Thymus (tissue), 11 donors: Measurements from ENCODE around the gene ELFN2. TPM values are rescaled to one million over a fixed set of nuclear protein-coding genes. Genes with fewer than 3 reads are reported as not detected.
"Not testable (repeated sequence)": the region's sequence is repeated elsewhere in the genome, so short reads cannot be mapped to it uniquely, and the experiment has no call there.

Source experiments
- DNase-seq, 9 donors: peaks; one replicate each; pipeline ENCODE4 v3.0.0-alpha.2; 2013; ENCODE audit warnings: low spot score in 9 of 9, low read depth in 6 of 9, missing footprints in 1 of 9
- H3K27ac ChIP-seq, 2 donors: one replicate each; pipeline ENCODE4 v1.5.1; 2013; ENCODE audit warnings: control low read depth in 1 of 2, low read depth in 1 of 2, low read length in 1 of 2, mild to moderate bottlenecking in 1 of 2, moderate library complexity in 1 of 2
- H3K27me3 ChIP-seq, 2 donors: one replicate each; pipeline ENCODE4 v1.5.1; 2013; ENCODE audit warnings: low read length in 1 of 2; ENCODE audit not compliant: control insufficient read depth in 2 of 2, insufficient read depth in 1 of 2
- H3K36me3 ChIP-seq, 2 donors: one replicate each; pipeline ENCODE4 v1.5.1; 2013; ENCODE audit warnings: low read length in 1 of 2, mild to moderate bottlenecking in 1 of 2, moderate library complexity in 1 of 2; ENCODE audit not compliant: control insufficient read depth in 2 of 2, insufficient read depth in 2 of 2
- H3K4me1 ChIP-seq, 2 donors: one replicate each; pipeline ENCODE4 v1.5.1; 2013; ENCODE audit warnings: low read length in 2 of 2; ENCODE audit not compliant: control insufficient read depth in 2 of 2, insufficient read depth in 2 of 2
- H3K4me3 ChIP-seq, 2 donors: one replicate each; pipeline ENCODE4 v1.5.1; 2013; ENCODE audit warnings: low read length in 2 of 2, control low read depth in 1 of 2, mild to moderate bottlenecking in 1 of 2
- H3K9me3 ChIP-seq, 2 donors: one replicate each; pipeline ENCODE4 v1.5.1; 2013; ENCODE audit warnings: low read length in 1 of 2, mild to moderate bottlenecking in 1 of 2; ENCODE audit not compliant: control insufficient read depth in 2 of 2, insufficient read depth in 1 of 2
- WGBS: extraction: QIAGEN DNeasy Blood & Tissue Kit; methylation state at CpG from one replicate; pipeline ENCODE4 v1.1.7; 2013; 5-methylcytosine and 5-hydroxymethylcytosine counted together
- polyA plus RNA-seq: library from polyadenylated mRNA; stranded (reverse); fragments of 200-250 nt; gene quantifications from one replicate; pipeline ENCODE4 v1.2.3, GENCODE V29; 2013
- total RNA-seq: library from RNA; stranded (reverse); fragments of 120-200 nt; gene quantifications from one replicate; pipeline ENCODE4 v1.2.4, GENCODE V29; 2013
- donor health status: healthy.

Gene ELFN2
- total and polyA plus RNA-seq, 2 donors, result 0.28 to 1.5 TPM

DNA sequence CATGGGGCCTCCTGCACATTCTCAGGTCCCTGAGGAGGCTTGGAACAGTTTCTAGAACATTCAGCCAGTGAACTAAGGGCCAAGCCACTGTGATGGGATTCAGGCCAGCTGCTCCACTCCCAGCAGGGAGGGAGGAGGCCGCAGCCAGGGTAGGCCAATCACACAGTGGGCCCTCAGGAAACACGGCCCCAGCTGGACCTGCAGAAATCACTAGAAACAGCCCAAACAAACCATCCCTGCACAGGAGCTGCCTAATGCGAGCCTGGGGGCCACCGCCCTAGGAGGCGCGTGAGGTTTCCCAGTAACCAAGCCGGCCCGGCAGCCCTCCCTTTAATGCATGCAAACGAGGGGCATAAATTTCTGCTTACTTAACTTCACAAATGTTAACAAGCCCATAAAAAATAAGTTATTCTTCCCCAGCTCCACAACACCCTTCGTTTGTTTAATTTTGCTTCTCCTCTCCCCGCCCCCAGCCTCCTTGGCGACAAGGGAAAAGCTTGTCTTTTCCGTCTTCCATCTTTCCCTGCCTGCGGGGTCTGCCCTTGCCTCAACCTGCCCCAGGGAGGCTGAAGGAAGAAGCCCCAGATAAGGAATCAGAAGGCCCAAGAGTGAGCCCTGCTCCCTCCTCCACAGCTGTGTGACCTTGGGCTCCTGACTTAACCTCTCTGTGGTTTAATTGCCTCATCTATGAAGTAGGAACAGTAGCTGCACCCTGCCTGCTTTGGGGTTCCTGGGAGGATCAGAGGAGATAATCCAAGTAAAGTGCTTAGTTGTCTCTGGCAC is 25.7 kb downstream of the ELFN2 start:
- H3K4me1 ChIP-seq, result peaks cover 0 to 3% of the 10 kb centered on the region in 2 donors
- H3K27me3 ChIP-seq, result peaks cover 0 to 8% of the 10 kb centered on the region in 2 donors

DNA sequence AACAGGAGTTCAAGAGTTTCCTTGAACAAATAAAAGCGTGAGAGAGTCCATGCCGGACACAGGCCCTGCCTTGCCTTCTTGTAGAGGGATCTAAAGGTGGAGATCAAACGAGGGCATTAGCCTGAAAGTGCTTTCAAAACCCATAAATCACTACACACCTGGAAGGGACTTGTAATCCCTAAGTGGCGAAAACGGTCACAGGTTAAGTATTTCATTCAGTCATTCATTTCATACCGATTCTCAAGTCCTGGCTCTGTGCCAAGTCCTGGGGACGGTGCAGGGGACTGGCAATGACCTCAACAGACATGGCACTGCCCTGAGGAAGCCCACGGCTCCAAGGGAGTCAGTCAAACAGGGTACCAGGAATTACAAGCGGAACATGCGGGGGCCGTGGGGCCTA is 26.6 kb downstream of the ELFN2 start:
- no peak for DNase-seq
- 88% methylated on average over 11 of the region's 11 CpGs for WGBS
- peaks cover 7 to 12% of the 10 kb centered on the region in 2 donors for H3K4me1 ChIP-seq
- H3K27me3 ChIP-seq, result peaks cover 0 to 8% of the 10 kb centered on the region in 2 donors
- no peak overlapping the region for H3K4me3 ChIP-seq
- H3K36me3 ChIP-seq, result no peaks in the 10 kb centered on the region
- no peak overlapping the region for H3K27ac ChIP-seq
- no peaks in the 10 kb centered on the region for H3K9me3 ChIP-seq

More for the DNA sequence above, 25.7 kb downstream of the ELFN2 start:
- no peaks in the 10 kb centered on the region for H3K36me3 ChIP-seq
- no peaks in the 10 kb centered on the region for H3K9me3 ChIP-seq
- H3K27ac ChIP-seq, result no peak overlapping the region
- DNase-seq, result no peak
- no peak overlapping the region for H3K4me3 ChIP-seq
- whole genome bisulfite sequencing, result 85% methylated on average over 14 of the region's 14 CpGs

DNA sequence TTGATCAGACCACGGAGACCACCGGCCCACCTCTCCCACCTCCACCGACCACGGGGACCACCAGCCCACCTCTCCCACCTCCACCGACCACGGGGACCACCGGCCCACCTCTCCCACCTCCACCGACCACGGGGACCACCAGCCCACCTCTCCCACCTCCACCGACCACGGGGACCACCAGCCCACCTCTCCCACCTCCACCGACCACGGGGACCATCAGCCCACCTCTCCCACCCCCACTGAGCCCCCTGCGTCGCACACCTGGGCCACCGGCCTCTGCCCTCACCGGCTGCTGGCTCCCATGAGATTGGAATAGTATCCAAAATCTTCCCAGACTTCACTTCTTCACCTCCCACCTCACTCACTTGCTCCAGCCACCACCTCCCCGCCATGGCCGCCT is 27.8 kb downstream of the ELFN2 start:
- H3K27ac ChIP-seq, H3K4me3 ChIP-seq, H3K36me3 ChIP-seq, H3K27me3 ChIP-seq, DNase-seq, H3K9me3 ChIP-seq: not testable (repeated sequence)
- peaks cover 12 to 19% of the 10 kb centered on the region in 2 donors for H3K4me1 ChIP-seq
- WGBS, result 88% methylated on average over 19 of the region's 19 CpGs

DNA sequence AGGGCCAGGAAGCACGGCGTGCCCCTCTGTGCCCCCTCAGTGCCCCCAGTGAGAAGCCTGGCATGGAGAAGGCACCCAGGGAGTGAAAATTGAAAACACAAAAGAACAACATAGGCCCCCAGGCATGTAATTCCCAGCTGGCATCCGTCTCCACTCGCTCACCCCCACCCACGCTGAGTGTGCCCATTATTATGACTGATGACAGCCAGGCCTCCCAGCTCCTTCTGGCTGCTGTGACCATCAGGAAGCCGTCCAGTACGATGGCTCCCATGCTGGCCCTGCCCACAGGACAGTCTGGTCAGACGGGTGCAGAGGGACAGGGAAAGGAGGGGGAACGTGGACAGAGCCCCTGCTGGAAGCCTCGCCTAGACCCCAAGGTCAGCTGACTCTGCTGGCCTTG is 30.1 kb downstream of the ELFN2 start:
- DNase-seq, result no peak

DNA sequence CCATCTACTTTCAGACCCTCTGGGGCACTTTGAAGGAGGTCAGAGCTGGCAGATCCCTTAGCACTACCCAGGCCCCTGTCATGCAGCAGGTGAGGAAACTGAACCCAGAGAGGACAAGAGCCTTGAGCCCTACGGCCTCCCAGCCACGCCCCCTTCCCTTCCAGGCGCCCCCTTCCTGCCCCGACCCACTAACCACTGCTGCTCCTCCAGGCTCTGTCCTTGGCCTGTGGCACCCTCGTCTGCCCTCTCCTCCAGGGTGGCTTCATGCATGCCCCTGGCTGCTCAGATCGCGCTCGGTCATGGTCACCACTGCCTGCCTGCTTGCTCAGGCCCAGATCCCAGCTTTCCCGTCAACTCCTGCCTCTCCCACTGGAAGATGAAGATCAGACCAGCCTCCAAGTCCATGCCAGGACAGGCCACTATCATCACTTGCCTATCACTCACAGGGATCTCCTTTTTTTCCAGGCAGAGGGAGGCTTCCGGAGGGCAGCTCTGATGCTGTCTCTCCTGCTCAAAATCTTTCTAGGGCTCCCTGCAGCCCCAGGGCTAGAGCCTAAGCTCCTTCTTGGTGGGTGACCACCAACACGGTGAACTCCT is 30.7 kb downstream of the ELFN2 start:
- Histone ChIP-seq H3K4me3 (no peak overlapping the region), H3K36me3 (no peaks in the 10 kb centered on the region), H3K9me3 (no peaks in the 10 kb centered on the region), H3K27me3 (no peaks in the 10 kb centered on the region), H3K27ac (no peak overlapping the region), H3K4me1 (peaks cover 12 to 19% of the 10 kb centered on the region in 2 donors)
- no peak for DNase-seq
- 72% methylated on average over 11 of the region's 11 CpGs for WGBS

More for the DNA sequence above, 30.1 kb downstream of the ELFN2 start:
- Histone ChIP-seq H3K36me3 (no peaks in the 10 kb centered on the region), H3K9me3 (no peaks in the 10 kb centered on the region), H3K4me3 (no peak overlapping the region), H3K27me3 (no peaks in the 10 kb centered on the region), H3K27ac (no peak overlapping the region), H3K4me1 (peaks cover 12 to 19% of the 10 kb centered on the region in 2 donors)
- 94% methylated on average over 10 of the region's 10 CpGs for WGBS

DNA sequence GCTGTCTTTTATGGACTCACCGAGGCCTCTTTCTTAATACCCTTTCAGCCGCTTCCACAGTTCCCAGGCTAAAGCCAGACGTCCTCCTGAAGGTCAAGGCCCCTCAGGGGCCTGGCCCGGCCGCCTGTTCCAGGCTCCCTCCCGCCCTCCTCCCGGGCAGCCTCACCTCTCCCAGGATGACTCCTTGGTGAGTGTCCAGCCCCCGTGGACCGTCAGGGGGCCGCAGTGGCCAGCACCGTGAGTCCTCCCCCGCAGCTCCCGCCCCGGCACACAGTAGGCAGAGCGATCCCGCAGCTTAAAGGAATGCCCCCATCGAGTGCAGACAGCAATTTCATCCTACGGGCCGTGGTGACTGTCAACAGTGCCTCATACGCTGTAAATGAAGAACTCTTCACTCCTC is 32.9 kb downstream of the ELFN2 start:
- H3K27me3 ChIP-seq, result no peaks in the 10 kb centered on the region
- H3K4me1 ChIP-seq, result peaks cover 12 to 19% of the 10 kb centered on the region in 2 donors
- no peak overlapping the region for H3K4me3 ChIP-seq
- 95% methylated on average over 20 of the region's 20 CpGs for WGBS
- H3K9me3 ChIP-seq, result no peaks in the 10 kb centered on the region
- H3K27ac ChIP-seq, result no peak overlapping the region
- no peak for DNase-seq
- no peaks in the 10 kb centered on the region for H3K36me3 ChIP-seq

DNA sequence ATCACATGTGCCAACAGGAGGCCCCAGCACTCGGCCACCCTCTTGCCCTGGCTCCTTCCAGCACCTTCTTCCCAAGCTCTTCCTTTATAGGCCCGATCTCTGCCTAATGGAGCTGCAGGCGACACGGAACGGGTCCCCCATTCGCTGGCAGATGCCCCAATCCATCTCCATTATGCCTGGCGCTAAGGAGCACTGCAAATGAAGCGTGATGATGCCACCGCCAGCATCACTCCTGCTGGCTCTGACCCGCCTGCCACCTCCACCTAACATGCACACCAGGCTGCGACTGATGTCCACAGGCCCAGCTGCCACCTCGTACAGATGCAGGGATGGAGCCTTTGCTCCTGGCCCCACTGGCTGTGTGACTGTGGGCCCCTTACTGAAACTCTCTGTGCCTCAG is 33.5 kb downstream of the ELFN2 start:
- no peak overlapping the region for H3K4me3 ChIP-seq
- no peak for DNase-seq

DNA sequence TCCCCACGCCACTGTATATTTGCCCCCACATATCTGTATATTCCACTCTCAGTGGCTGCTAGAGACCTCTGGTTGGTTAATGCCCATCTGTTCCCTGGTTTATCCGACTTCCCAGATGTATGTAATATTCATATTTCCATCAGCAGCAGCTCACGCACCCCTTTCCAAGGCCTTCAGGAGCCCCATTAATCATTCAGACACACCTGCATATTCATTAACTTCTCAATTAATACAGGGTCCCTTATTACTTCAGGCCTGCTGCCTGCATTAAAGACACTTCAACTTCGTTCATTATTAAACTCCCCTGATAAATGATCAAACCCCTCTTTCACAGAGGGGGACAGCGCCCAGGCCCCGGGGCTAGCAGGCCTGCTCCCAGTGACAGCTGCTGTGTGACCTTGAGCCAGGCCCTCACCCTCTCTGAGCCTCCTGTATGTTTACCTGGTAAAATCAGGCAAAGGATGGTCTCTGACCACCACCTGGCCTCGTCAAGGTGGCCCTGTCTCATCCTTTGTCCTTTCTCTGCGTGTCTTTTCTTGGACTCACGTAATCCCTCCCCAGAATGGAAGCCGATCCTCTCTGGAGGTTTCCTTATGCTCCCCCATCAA is 34.5 kb downstream of the ELFN2 start:
- 91% methylated on average over 10 of the region's 10 CpGs for WGBS
- no peaks in the 10 kb centered on the region for H3K36me3 ChIP-seq
- DNase-seq, result no peak

More for the DNA sequence above, 33.5 kb downstream of the ELFN2 start:
- Histone ChIP-seq H3K4me1 (peaks cover 12 to 19% of the 10 kb centered on the region in 2 donors), H3K27ac (no peak overlapping the region), H3K36me3 (no peaks in the 10 kb centered on the region), H3K27me3 (no peaks in the 10 kb centered on the region), H3K9me3 (no peaks in the 10 kb centered on the region)
- WGBS, result 97% methylated on average over 12 of the region's 12 CpGs

DNA sequence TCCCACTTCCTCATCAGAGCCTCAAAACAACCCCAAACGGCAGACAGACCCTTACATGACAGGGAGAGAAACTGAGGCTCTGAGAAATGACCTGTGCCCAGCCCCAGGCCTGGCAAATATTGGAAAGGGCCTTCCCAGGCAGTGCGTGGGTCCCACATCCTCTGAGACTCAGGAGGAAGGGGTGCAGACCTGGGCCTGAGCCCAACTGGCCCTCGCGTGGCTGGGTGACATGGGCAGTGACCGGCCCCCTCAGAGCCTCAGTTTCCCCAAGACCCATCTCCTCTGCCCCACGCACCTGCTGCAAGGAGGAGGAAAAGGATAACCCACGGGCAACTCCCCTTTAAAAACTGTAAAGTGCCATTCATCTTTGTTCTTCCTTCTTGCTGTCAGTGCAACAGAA is 35.6 kb downstream of the ELFN2 start:
- no peak for DNase-seq
- Histone ChIP-seq H3K36me3 (no peaks in the 10 kb centered on the region), H3K4me3 (no peak overlapping the region), H3K4me1 (peaks cover 12 to 18% of the 10 kb centered on the region in 2 donors), H3K9me3 (no peaks in the 10 kb centered on the region), H3K27me3 (peaks cover 0 to 11% of the 10 kb centered on the region in 2 donors), H3K27ac (no peak overlapping the region)
- WGBS, result 94% methylated on average over 7 of the region's 7 CpGs

More for the DNA sequence above, 34.5 kb downstream of the ELFN2 start:
- Histone ChIP-seq H3K27ac (no peak overlapping the region), H3K27me3 (peaks cover 0 to 3% of the 10 kb centered on the region in 2 donors), H3K4me1 (peaks cover 12 to 19% of the 10 kb centered on the region in 2 donors), H3K9me3 (no peaks in the 10 kb centered on the region), H3K4me3 (no peak overlapping the region)
